ENCODE data around the gene OR51A2.
"Not testable (repeated sequence)": the region's sequence is repeated elsewhere in the genome, so short reads cannot be mapped to it uniquely, and the experiment has no call there.

OR51A2 gene, protein sequence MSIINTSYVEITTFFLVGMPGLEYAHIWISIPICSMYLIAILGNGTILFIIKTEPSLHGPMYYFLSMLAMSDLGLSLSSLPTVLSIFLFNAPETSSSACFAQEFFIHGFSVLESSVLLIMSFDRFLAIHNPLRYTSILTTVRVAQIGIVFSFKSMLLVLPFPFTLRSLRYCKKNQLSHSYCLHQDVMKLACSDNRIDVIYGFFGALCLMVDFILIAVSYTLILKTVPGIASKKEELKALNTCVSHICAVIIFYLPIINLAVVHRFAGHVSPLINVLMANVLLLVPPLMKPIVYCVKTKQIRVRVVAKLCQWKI

DNA sequence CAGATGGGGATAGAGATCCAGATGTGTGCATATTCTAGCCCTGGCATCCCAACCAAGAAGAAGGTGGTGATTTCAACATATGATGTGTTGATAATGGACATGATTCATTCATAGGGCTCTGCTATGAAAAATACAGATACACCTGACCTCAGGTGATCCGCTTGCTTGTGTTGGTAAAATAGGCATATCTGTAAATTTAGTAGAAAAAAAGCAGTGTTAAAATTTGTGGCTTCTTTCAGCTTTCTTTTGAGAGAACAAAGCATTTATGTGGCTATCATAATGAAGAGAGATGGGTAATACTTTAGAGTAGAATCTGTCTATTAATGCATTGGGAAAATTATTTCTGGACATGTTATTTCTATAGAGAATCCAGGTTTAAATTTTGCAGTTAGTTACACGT lies at the start of gene OR51A2:
Gene OR51A2, minus strand, starts transcription at position 101 of the 400 bp plus-strand sequence. Its CDS starts 0 bp downstream, at position 101.
- in situ Hi-C loops (cut with MboI; ENCODE audit: low sequenced_read_pairs), result not testable (repeated sequence)

DNA sequence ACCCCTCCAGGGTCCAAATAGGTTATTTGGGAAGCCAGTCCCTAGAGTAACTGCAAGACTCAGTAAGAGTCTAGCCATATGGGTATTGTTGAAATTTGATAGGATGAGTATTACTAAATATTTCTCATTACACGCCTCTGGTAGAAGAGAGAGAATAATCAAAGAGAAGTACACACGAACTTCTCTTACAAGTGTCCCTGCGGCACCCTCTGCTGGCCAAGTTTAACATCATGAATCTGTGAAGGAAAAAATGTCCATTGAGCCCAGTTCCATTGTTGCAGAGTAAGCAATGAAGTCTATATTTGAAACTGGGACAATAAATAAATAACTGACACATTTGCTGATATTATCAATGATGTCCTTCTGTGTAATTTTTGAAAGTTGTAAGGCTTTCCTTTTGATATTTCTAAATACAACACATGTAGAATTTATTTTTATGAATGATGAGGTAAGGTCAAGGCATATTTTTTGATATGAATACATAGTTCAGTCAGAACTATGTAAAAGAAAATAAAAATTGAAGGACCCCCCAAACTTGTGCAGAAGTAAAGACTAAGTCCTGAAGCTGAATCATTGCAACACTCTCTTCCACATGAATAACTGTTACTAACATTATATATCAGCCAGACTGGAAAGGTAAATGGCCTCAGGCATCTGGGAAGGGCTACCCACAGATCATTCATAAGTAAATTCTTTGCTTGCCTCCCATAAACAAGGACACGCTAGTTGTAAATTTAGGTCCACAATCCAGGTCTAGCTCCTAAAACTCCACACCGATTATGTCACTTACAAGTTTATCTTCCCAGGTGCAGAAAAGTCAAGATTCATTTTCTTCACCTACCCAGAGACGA lies 49.1 kb upstream of the OR51A2 start:
- in situ Hi-C loops (cut with MboI; ENCODE audit: low sequenced_read_pairs), result loop anchor here (25.0 kb wide), 1 partner anchor 817 kb away; no protein-coding TSS in a partner anchor

DNA sequence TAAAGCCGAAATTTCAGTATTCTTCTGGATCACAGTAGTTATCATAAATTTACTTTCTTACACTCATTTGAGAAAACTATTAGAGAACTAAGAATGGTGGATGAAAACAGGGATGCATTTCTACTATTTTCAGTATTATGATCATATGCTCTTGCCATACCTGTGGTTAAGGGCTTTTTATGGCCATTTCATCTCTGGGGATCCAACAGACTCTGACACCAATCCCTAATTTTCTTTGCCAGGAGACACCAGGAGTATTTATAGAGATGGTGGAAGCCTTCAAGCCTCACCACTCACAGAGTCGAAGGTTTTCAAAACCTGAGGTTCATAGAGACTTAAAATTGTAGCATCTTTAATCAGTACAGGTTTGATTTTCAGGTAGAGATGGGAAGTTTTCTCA lies 39.0 kb upstream of the OR51A2 start, which contains the start of gene OR51L1:
Gene OR51L1, plus strand, starts transcription at position 301 of the 400 bp plus-strand sequence. CDS start 4,132 bp downstream, outside the sequence.
- in situ Hi-C loops (cut with MboI; ENCODE audit: low sequenced_read_pairs), result no loop called here

DNA sequence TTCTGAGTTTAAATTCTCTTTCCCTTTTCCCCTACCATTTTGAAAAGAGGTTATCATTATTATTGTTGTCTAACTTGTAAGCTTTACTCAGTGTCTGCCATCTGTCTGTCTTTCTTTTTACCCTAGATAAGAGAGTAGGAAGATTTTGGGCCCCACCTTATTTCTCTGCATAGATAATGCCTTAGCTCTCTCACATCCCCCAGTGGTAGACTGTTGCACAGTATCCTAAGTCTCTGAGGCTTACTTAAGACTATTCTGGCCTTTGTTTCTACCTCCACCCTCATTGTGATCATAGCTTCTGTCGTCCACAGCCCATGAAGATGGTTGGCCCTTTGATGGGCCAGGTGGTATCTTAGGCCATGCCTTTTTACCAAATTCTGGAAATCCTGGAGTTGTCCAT lies 35.5 kb upstream of the OR51A2 start:
- in situ Hi-C loops (cut with MboI; ENCODE audit: low sequenced_read_pairs), result no loop called here

DNA sequence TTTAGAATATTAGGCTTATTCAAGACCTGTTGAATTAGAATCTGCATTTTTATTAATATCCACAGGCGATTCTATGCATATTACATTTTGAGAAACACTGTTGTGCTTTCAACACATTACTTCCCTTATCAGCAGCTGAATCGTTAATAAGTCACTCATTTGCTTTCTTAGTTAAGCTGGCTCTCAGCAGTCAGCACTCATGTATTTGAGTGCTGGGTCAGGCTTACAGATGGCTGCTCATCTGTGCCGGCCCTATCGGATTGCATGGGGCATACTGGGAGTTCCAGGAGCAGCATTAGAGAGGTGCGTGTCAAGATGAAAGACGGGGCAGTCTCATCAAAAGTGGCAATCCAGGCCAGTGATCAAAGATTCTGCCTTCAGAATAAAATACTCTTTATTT lies 28.3 kb upstream of the OR51A2 start:
- in situ Hi-C loops (cut with MboI; ENCODE audit: low sequenced_read_pairs), result no loop called here

DNA sequence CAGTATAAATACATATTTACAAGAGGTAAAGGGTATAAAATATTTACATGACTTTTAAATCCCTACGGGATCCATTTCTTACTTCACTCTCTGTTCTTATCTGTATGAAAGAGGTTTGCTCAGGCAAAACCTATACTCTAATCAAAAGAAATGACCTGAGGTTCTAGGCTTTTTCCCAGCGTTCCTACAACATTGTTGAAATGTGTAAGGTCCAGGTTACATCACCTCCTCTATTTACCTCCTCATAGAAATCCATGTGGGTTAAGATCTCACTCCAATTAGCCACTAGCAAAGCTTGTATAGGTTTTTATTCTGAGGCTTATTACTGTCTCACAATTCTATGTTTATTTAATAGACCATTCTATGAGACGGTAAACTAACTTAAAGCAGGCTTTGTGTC lies 27.2 kb upstream of the OR51A2 start:
- in situ Hi-C loops (cut with MboI; ENCODE audit: low sequenced_read_pairs), result no loop called here

DNA sequence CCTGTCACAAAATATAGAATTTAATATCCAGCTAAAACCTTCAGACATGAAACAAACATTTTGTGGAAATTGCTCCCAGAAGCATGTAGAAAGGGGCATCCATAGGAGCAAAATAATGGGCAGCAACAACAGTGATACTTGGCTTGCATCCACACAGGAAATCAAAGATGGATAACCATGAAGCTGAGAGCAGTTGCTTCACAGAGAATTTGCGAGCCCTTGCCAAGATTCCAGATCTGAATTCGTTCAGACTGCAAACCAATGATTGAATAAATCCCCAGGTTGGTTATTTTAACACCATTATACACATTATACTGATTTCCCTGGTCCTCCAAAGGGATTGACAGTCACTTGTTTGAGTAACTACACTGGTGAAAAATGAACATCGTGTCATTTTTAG lies 23.5 kb upstream of the OR51A2 start:
- in situ Hi-C loops (cut with MboI; ENCODE audit: low sequenced_read_pairs), result no loop called here

DNA sequence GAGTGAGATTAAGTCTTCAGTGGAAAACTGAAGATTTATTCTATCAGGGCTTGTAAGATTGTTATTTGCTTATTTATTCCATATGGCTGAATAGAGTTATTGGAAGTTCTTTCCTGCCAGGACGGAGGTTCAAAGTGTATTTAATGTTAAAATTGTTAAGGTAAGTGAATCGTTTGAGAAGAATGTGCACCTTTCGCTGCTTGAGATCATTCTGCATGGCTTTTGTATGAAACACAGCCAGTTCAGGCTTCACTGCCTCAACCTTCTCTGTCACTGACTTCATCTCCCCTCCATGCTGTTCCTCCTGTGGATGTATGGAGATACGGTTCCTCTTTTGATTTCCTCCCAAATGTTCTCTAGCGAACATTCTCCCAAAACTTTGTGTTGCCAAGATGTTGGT lies 19.9 kb upstream of the OR51A2 start:
- in situ Hi-C loops (cut with MboI; ENCODE audit: low sequenced_read_pairs), result no loop called here

DNA sequence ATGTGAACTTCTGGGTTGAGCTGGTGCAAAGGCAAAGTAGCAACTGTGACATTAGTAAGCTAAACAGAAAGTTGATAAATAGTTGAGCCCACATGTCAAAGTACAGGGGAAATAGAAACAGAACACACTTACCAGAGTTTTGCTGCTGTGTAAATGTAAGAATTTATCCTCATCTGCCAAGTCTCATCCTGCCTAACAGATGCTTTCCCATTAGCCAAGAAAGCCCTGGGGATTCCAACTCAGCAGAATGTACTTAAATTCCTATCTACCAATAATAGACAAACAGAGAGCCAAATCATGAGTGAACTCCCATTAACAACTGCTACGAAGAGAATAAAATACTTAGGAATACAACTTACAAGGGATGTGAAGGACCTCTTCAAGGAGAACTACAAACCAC lies 7.3 kb upstream of the OR51A2 start:
- in situ Hi-C loops (cut with MboI; ENCODE audit: low sequenced_read_pairs), result no loop called here

DNA sequence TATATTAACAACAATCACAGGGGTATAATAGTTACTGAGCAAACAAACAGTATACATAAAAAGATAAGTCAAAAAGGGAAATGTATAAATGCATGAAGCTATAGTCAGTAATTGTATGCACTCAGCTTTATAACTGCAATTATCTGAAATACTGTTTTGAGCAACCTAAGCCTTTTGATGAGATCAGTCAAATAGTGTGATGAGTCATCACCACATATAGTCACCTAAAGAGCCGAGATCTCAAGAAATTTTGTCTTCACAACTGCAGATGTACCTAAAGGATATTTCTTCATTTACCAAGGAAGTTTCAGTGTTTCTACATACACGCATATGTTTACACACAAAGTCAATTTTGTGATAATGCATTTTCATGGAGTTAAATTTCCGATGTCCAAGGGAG lies 5.4 kb upstream of the OR51A2 start:
- in situ Hi-C loops (cut with MboI; ENCODE audit: low sequenced_read_pairs), result no loop called here

DNA sequence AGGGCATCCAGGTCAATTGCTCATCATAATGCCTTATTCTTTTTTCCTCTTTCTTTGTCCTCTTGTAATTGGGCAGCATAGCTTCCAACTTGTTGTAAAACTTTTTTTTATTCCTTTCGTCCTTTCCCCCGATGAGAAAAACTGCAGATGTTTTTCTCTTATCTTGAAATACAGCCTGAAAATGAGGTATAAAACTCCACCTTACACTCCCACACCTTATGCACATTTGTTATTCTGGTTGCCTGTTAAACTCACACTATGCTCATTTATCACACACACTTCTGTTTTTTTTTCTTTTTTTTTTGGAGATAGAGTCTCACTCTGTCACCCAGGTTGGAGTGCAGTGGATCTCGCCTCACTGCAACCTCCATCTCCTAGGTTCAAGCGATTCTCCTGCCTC lies 1.9 kb upstream of the OR51A2 start:
- in situ Hi-C loops (cut with MboI; ENCODE audit: low sequenced_read_pairs), result no loop called here

DNA sequence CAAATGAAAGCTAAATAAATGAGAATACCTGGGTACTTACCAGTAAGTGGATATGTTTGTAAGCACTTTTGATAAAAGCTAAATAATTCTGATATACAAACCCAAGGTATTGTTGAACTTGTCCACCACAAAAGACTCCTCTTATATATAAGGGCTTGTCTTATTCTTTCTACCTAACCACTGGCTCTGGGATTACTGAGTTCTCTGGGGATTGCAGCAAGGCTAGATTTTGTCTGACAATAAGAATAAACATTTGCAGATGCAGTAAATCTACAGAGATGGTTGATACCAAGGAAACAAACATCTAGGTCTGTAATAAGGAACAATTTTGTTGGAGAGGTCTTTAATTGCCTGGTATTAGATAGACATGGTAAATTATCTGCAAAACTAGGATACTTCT lies 8.0 kb downstream of the OR51A2 start, which contains the start of gene OR51A4:
Gene OR51A4, minus strand, starts transcription at position 101 of the 400 bp plus-strand sequence. CDS start 505 bp downstream, outside the sequence.
- in situ Hi-C loops (cut with MboI; ENCODE audit: low sequenced_read_pairs), result no loop called here

DNA sequence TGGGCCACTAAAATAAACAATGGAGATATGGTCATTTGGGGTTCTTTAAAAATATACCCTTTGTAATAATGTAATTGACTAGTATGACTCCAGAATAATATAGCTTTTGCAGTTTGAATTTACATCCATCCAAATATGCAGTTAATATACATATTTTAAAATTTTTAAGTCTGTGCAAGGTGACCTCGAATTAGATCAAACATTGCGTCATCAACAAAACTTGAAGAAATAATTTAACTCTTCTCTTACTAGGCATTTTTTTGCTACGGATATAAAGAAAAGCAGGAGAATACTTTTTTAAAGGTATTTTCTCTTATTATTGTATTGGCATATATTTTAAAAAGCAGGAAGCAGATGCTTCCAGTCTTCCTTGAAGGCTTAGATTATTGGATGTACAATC lies 18.8 kb downstream of the OR51A2 start:
- in situ Hi-C loops (cut with MboI; ENCODE audit: low sequenced_read_pairs), result no loop called here

DNA sequence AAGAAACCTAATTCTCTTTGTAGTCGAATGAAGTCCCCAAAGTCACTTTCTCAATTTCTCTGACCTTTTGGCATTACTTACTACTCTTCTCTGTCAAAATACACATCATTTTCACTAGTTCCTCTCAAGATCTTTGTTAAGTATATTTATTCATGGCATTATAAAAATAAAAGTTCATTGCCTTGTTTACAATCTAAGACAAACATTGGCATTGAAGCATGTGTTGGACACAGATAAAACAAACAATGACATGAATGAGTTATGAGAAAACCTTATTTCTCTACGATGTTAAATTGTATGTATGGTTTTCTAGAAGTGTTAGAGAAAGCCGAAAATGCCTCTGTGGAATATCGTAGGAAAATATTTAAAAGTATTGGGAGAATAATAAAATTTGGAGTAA lies 22.8 kb downstream of the OR51A2 start:
- in situ Hi-C loops (cut with MboI; ENCODE audit: low sequenced_read_pairs), result no loop called here

DNA sequence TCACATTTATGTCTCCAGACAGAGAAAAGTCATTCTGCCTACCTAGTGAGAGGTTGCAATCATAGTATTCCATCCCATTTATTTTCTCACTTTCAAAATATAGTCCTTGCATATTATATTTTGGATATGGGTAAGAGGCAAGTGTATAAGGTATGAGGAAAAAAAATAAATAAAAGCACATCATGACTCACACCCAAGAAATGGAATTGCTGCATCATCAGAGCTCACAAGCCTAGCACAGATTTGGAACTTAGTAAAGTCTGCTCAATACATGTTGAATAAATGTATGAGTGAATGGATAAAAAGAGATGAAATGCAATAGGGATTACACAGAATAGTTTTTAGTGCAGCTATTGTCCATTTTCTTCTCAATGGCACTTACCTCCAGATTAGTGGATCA lies 28.9 kb downstream of the OR51A2 start:
- in situ Hi-C loops (cut with MboI; ENCODE audit: low sequenced_read_pairs), result no loop called here

DNA sequence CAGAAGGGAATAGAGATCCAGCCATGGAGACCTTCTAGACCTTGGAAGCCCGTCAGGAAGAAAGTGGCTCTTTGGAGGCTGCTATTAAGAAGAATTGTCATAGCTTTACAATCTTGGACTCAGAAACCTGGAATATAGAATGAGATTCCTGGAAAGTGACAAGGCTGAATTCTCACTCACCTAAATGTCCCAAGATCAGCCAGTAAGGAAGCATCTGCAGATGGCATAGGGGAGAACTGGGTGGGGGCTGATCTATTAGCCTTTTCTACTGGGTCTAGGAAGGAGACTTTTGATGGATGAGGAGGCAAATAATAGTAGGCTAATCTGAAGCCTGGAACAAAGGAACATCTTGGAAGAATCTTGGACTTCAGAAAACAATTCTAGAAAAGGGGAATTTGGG lies 31.3 kb downstream of the OR51A2 start, which contains the start of gene OR51G1:
Gene OR51G1, minus strand, starts transcription at position 101 of the 400 bp plus-strand sequence. Its CDS starts 0 bp downstream, at position 101.
- in situ Hi-C loops (cut with MboI; ENCODE audit: low sequenced_read_pairs), result no loop called here

DNA sequence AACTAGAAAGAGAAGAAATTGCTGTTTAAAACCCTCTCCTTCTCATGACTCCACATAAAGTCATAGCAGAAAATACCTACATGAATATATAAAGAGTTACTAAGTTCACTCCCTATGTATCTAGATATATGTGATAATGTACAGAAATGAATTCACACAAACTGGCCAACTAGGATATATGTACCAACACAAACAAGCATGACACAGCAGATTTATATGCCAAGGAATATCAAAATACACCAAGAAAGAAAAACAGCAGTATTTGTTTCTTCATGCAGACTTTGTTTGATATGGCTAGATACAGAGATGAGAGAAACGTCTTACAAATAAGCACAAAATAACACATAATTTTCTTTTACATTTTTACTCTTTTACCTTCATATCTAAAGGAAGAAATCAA lies 33.2 kb downstream of the OR51A2 start:
- in situ Hi-C loops (cut with MboI; ENCODE audit: low sequenced_read_pairs), result no loop called here

DNA sequence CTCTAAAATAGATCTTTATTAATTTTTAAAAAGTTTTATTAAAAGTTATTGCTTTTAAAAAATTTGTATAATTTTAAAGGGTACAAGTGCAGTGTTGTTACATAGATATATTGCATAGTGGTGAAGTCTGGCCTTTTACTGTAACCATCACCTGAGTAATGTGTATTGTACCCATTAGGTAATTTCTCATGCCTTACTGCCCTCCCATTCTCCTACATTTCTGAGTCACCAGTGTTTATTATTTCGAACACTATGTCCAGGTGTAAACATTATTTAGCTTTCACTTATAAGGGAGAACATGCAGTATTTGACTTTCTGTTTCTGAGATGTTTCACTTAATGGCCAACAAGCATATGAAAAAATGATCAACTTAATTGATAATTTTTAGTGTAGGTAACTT lies 33.7 kb downstream of the OR51A2 start:
- in situ Hi-C loops (cut with MboI; ENCODE audit: low sequenced_read_pairs), result no loop called here

DNA sequence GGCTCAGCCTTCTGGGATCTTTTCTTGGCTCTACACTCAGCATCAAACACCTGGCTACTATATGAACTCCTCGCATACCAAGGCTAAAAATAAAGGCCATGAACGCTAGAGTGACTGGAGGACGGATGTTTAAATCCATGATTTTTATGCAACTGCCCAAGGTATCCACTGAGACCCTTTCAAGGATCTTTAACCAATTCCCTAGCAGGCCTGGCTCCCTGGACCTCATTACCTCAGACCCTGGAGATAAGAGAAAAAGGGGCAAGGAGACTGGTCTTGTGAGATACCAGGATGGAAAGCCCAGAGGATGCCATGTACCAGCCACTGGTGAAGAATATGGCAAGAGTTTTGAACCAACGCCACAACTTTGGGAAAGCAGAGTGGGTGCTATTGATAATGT lies 36.3 kb downstream of the OR51A2 start, which contains the start of gene OR51G2:
Gene OR51G2, minus strand, starts transcription at position 101 of the 400 bp plus-strand sequence. CDS start 3,687 bp downstream, outside the sequence.
- in situ Hi-C loops (cut with MboI; ENCODE audit: low sequenced_read_pairs), result no loop called here

DNA sequence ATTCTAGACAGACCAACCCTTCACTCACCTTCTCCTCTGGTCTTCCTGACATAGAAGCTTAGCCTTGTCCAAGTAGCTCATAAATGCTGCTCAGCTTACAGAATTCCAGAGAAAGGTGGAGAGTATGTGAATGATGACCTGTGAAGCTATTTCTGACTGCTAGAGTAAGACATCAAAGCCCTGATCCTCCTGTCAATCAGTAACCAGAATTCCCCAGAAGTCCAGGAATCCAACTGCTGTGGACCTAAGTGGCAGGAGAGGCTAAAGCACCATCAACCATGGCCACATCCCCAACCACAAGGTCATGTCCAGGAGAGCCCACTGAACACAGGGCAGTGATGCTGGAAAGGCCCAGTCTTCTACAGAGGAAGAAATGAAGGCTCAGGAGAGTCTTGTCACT lies 38.9 kb downstream of the OR51A2 start:
- in situ Hi-C loops (cut with MboI; ENCODE audit: low sequenced_read_pairs), result no loop called here
